HEK293T (cell line): ENCODE data around the gene DEPP1.

Experiments used
- CTCF ChIA-PET: fragments of 350-600 bp; formaldehyde crosslinking; extraction: SDS; loops from one replicate; lab custom pipeline; 2021; ENCODE audit warnings: antibody characterized with exemption, inconsistent platforms; lab: Yijun Ruan, JAX
- POLR2A ChIA-PET: fragments of 350-600 bp; formaldehyde crosslinking; extraction: SDS; loops from one replicate; lab custom pipeline; 2020; ENCODE audit warnings: antibody characterized with exemption, inconsistent platforms; lab: Yijun Ruan, JAX
- DNase-seq: peaks from one replicate; pipeline ENCODE4 v3.0.0; 2012; ENCODE audit warnings: mixed read lengths; ENCODE audit errors: extremely low spot score
- ARNT ChIP-seq: fragments of 450-650 bp; IDR thresholded peaks from 2 replicates; pipeline ENCODE4 v1.6.1; 2017; ENCODE audit warnings: mild to moderate bottlenecking
- BHLHE40 ChIP-seq: fragments of 450-650 bp; IDR thresholded peaks from 2 replicates; pipeline ENCODE4 v1.6.1; 2016; ENCODE audit warnings: mild to moderate bottlenecking, moderate library complexity, borderline replicate concordance
- CTBP1 ChIP-seq: fragments of 450-650 bp; IDR thresholded peaks from 2 replicates; pipeline ENCODE4 v1.6.1; 2016; ENCODE audit warnings: borderline replicate concordance
- ELF4 ChIP-seq: fragments of 450-650 bp; IDR thresholded peaks from 2 replicates; pipeline ENCODE4 v1.6.1; 2017; ENCODE audit warnings: antibody characterized with exemption
- FOXA1 ChIP-seq: fragments of 450-650 bp; IDR thresholded peaks from 2 replicates; pipeline ENCODE4 v1.6.1; 2016; ENCODE audit warnings: mild to moderate bottlenecking
- FOXK2 ChIP-seq: fragments of 450-650 bp; IDR thresholded peaks from 2 replicates; pipeline ENCODE4 v1.6.1; 2016; ENCODE audit warnings: mild to moderate bottlenecking
- FOXM1 ChIP-seq: fragments of 450-650 bp; IDR thresholded peaks from 2 replicates; pipeline ENCODE4 v1.6.1; 2017; ENCODE audit warnings: mild to moderate bottlenecking, borderline replicate concordance
- HDGF ChIP-seq: fragments of 450-650 bp; IDR thresholded peaks from 2 replicates; pipeline ENCODE4 v1.6.1; 2017; ENCODE audit warnings: antibody characterized with exemption, borderline replicate concordance
- L3MBTL2 ChIP-seq: fragments of 450-650 bp; conservative IDR thresholded peaks from 2 replicates; pipeline ENCODE4 v1.6.1; 2016; ENCODE audit warnings: mild to moderate bottlenecking
- LEF1 ChIP-seq: fragments of 450-650 bp; IDR thresholded peaks from 2 replicates; pipeline ENCODE4 v1.6.1; 2017; ENCODE audit warnings: mild to moderate bottlenecking, borderline replicate concordance
- NFRKB ChIP-seq: fragments of 450-650 bp; IDR thresholded peaks from 2 replicates; pipeline ENCODE4 v1.6.1; 2016; ENCODE audit warnings: mild to moderate bottlenecking, moderate library complexity
- PKNOX1 ChIP-seq: fragments of 450-650 bp; IDR thresholded peaks from 2 replicates; pipeline ENCODE4 v1.6.1; 2016
- SP1 ChIP-seq: fragments of 450-650 bp; IDR thresholded peaks from 2 replicates; pipeline ENCODE4 v1.6.1; 2017
- SUZ12 ChIP-seq: fragments of 450-650 bp; IDR thresholded peaks from 2 replicates; pipeline ENCODE4 v1.6.1; 2016; ENCODE audit warnings: mild to moderate bottlenecking
- TARDBP ChIP-seq: fragments of 450-650 bp; IDR thresholded peaks from 2 replicates; pipeline ENCODE4 v1.6.1; 2016
- ZNF384 ChIP-seq: fragments of 450-650 bp; IDR thresholded peaks from 2 replicates; pipeline ENCODE4 v1.6.1; 2016

DEPP1 gene

GRCh38 chr10:44934416-44935200 is 44.0 kb downstream of the DEPP1 start:
- DNase-seq, result no peak
- TF ChIP-seq ELF4 (no peak), FOXM1 (no peak), ARNT (no peak), HDGF (no peak), SP1 (no peak), TARDBP (no peak), L3MBTL2 (no peak), ZNF384 (no peak), FOXK2 (no peak)
- POLR2A ChIA-PET, result interaction anchor here (1.2 kb wide), 1 partner anchor 44 kb away, joined by 3 read pairs; the partner anchor contains the start of gene DEPP1
- CTCF ChIA-PET, result no interaction called here

- ChIA-PET POLR2A (no interaction called here), CTCF (interaction anchor here (0.6 to 1.8 kb wide), 9 partner anchors 20 to 259 kb away, joined by 3 to 8 read pairs (median 4); no protein-coding TSS in a partner anchor)
- no peak for DNase-seq
- no peak for TF ChIP-seq LEF1
- TF ChIP-seq NFRKB, result no peak
- no peak for TF ChIP-seq ARNT
- TF ChIP-seq BHLHE40, result no peak
- no peak for TF ChIP-seq ELF4
- no peak for TF ChIP-seq ZNF384
- TF ChIP-seq FOXK2, result no peak
- TF ChIP-seq SP1, result no peak
- no peak for TF ChIP-seq CTBP1
- no peak for TF ChIP-seq SUZ12
- no peak for TF ChIP-seq FOXM1
- TF ChIP-seq L3MBTL2, result no peak
- TF ChIP-seq FOXA1, result no peak
- no peak for TF ChIP-seq HDGF
- no peak for TF ChIP-seq TARDBP
- TF ChIP-seq PKNOX1, result no peak
Observed at GRCh38 chr10:44933451-44934321, 44.9 kb downstream of the DEPP1 start.

- CTCF ChIA-PET, result interaction anchor here (0.6 to 1.8 kb wide), 11 partner anchors 12 to 260 kb away, joined by 3 to 8 read pairs (median 4); no protein-coding TSS in a partner anchor
- POLR2A ChIA-PET, result no interaction called here
- no peak for TF ChIP-seq TARDBP
- TF ChIP-seq SP1, result no peak
- no peak for TF ChIP-seq FOXM1
- DNase-seq, result peak; percentile 83
Observed at GRCh38 chr10:44932517-44933450, 45.8 kb downstream of the DEPP1 start.

- POLR2A ChIA-PET, result no interaction called here
- no peak for TF ChIP-seq LEF1
- TF ChIP-seq FOXA1, result no peak
- TF ChIP-seq TARDBP, result no peak
- no peak for TF ChIP-seq ELF4
- TF ChIP-seq ZNF384, result no peak
- CTCF ChIA-PET, result interaction anchor here (0.9 to 1.8 kb wide), 7 partner anchors 11 to 75 kb away, joined by 3 to 8 read pairs (median 6); no protein-coding TSS in a partner anchor
- no peak for DNase-seq
Observed at GRCh38 chr10:44931621-44932516, 46.7 kb downstream of the DEPP1 start.

GRCh38 chr10:44930904-44931620 is 47.5 kb downstream of the DEPP1 start:
- POLR2A ChIA-PET, result no interaction called here

More at GRCh38 chr10:44930904-44931620, 47.5 kb downstream of the DEPP1 start:
- CTCF ChIA-PET, result interaction anchor here (0.5 kb wide), 1 partner anchor 11 kb away, joined by 3 read pairs; no protein-coding TSS in a partner anchor
- TF ChIP-seq ARNT (no peak), PKNOX1 (no peak), ELF4 (no peak), ZNF384 (no peak), NFRKB (no peak)
- DNase-seq, result no peak
